T-cell (primary cell): ENCODE results near the gene VPS4B. TPM values are rescaled to one million over a fixed set of nuclear protein-coding genes. Genes with fewer than 3 reads are reported as not detected.

Experiments
- ATAC-seq, 4 experiments: fragments of 200-7000 bp in 3 of 4; fragments of 150-1000 bp in 1 of 4; cut with Tn5 transposase; replicated peaks in 1 of 4; 1 replicate in 3 of 4; 2 replicates in 1 of 4; pipeline ENCODE4 v1.10.0; 2021; ENCODE audit warnings: moderate library complexity in 3 of 4, mild to moderate bottlenecking in 2 of 4, moderate number of reproducible peaks in 1 of 4
- CTCF ChIA-PET, 2 donors: fragments of 300-600 bp; sonication (Branson Sonifier 250); formaldehyde crosslinking; loops; one replicate each; lab custom pipeline; 2022; ENCODE audit warnings: antibody characterized with exemption in 2 of 2; lab: Charles Lee
- POLR2A ChIA-PET, 2 donors: fragments of 300-600 bp; sonication (Branson Sonifier 250); formaldehyde crosslinking; loops; one replicate each; lab custom pipeline; 2022; ENCODE audit warnings: antibody characterized with exemption in 2 of 2; lab: Charles Lee
- DNase-seq, 35 experiments: peaks; one replicate each; pipeline versions ENCODE4 v3.0.0 to v3.0.0-alpha.2; 2013 to 2023
- H3K27ac ChIP-seq: one replicate; pipeline ENCODE4 v1.5.1; 2013; ENCODE audit warnings: low read length
- H3K27me3 ChIP-seq, 2 experiments: replicated peaks in 1 of 2; 1 replicate in 1 of 2; 2 replicates in 1 of 2; pipeline versions ENCODE4 v1.6.1 to v1.7.0; 2013; ENCODE audit warnings: low read length in 1 of 2, mixed read lengths in 1 of 2; ENCODE audit not compliant: control insufficient read depth in 2 of 2, insufficient read depth in 2 of 2; ENCODE audit errors: extremely low read depth in 1 of 2
- H3K36me3 ChIP-seq, 2 donors: 1 replicate in 1 of 2; 2 replicates in 1 of 2; pipeline versions ENCODE4 v1.6.1 to v1.7.0; 2013; ENCODE audit warnings: low read length in 1 of 2; ENCODE audit not compliant: control insufficient read depth in 2 of 2, insufficient read depth in 1 of 2; ENCODE audit errors: extremely low read depth in 1 of 2
- H3K4me1 ChIP-seq, 2 experiments: 1 replicate in 1 of 2; 2 replicates in 1 of 2; pipeline versions ENCODE4 v1.6.1 to v1.7.0; 2013; ENCODE audit warnings: low read length in 2 of 2, mixed read lengths in 1 of 2; ENCODE audit not compliant: insufficient read depth in 2 of 2, control insufficient read depth in 1 of 2; ENCODE audit errors: extremely low read depth in 1 of 2
- H3K4me3 ChIP-seq, 2 donors: 1 replicate in 1 of 2; 2 replicates in 1 of 2; pipeline versions ENCODE4 v1.5.1 to v1.7.0; 2013; ENCODE audit warnings: mild to moderate bottlenecking in 2 of 2, low read length in 1 of 2, moderate library complexity in 1 of 2; ENCODE audit not compliant: control insufficient read depth in 1 of 2; ENCODE audit errors: extremely low read depth in 1 of 2
- H3K9me3 ChIP-seq: 2 replicates; pipeline ENCODE4 v1.7.0; 2013
- H3K27ac Mint-ChIP-seq, 2 donors: one replicate each; pipeline ENCODE4 v1.8.0; 2020 to 2021; ENCODE audit warnings: mild to moderate bottlenecking in 2 of 2, mixed read lengths in 2 of 2
- H3K27me3 Mint-ChIP-seq, 2 donors: one replicate each; pipeline ENCODE4 v1.8.0; 2021 to 2022; ENCODE audit warnings: mixed read lengths in 2 of 2
- H3K36me3 Mint-ChIP-seq: one replicate; pipeline ENCODE4 v1.8.0; 2021; ENCODE audit warnings: mixed read lengths
- H3K4me1 Mint-ChIP-seq, 3 donors: one replicate each; pipeline ENCODE4 v1.8.0; 2020 to 2022; ENCODE audit warnings: mixed read lengths in 3 of 3, mild to moderate bottlenecking in 1 of 3
- H3K4me3 Mint-ChIP-seq, 3 donors: one replicate each; pipeline ENCODE4 v1.8.0; 2020 to 2022; ENCODE audit warnings: mild to moderate bottlenecking in 3 of 3, mixed read lengths in 3 of 3, moderate library complexity in 3 of 3
- H3K9me3 Mint-ChIP-seq, 3 donors: one replicate each; pipeline ENCODE4 v1.8.0; 2020 to 2022; ENCODE audit warnings: mixed read lengths in 3 of 3
- WGBS: methylation state at CpG from one replicate; pipeline ENCODE4 v1.1.5; 2013; ENCODE audit warnings: missing lambda C conversion rate; ENCODE audit not compliant: insufficient coverage; 5-methylcytosine and 5-hydroxymethylcytosine counted together
- total RNA-seq, 35 experiments: library from RNA in 6 of 35; stranded (reverse) in 6 of 35; fragments of 120-200 nt in 1 of 35; gene quantifications; one replicate each; pipeline versions ENCODE4 v1.2.1 to v1.2.4 and lab custom pipeline; 2013 to 2026

VPS4B gene
- total RNA-seq, 5 donors from 2014 or later (not counting 1 experiment from before 2014, with no cell fraction given) = 64.2 to 88.7 (median 77.6) TPM

DNA sequence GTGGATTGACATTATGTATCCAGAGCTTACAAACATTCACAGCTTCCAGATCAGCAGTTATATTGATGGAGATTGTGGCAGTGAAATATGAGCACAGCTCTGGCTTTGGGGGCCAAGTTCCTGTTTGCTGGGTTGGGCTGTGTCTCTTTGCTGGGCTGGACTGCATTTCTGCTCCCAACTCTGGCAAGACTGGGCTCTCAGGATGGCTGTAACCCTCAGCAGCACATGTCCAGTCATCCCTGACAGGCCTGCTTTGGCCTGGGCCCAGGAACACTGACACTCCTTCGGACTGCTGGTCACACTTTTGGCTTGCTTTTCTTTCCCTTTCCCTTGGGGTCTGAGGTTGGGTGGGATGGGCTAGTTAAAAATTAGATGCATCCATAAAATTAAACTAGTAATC lies 17.9 kb upstream of the VPS4B start:
- peaks cover 0 to 4% (median 4%) of the 10 kb centered on the region in 3 donors for H3K4me1 Mint-ChIP-seq
- H3K27ac Mint-ChIP-seq = no peak overlapping the region
- no peak for ATAC-seq
- Histone ChIP-seq H3K4me1 (no peaks in the 10 kb centered on the region), H3K4me3 (no peak overlapping the region), H3K9me3 (no peaks in the 10 kb centered on the region), H3K27ac (no peak overlapping the region), H3K36me3 (no peaks in the 10 kb centered on the region), H3K27me3 (peaks cover 0 to 9% of the 10 kb centered on the region in 2 experiments)
- no CpG with 5 or more reads among the region's 1 CpG for WGBS
- no peaks in the 10 kb centered on the region for H3K36me3 Mint-ChIP-seq
- peaks cover 7% of the 10 kb centered on the region in 2 donors for H3K27me3 Mint-ChIP-seq
- no peak for DNase-seq
- no peaks in the 10 kb centered on the region for H3K9me3 Mint-ChIP-seq
- no peak overlapping the region for H3K4me3 Mint-ChIP-seq
- CTCF ChIA-PET = interaction anchor here (1.1 to 5.4 kb wide), 5 partner anchors 99 to 430 kb away, joined by 3 to 53 read pairs (median 17); no protein-coding TSS in a partner anchor
- POLR2A ChIA-PET = no interaction called here

DNA sequence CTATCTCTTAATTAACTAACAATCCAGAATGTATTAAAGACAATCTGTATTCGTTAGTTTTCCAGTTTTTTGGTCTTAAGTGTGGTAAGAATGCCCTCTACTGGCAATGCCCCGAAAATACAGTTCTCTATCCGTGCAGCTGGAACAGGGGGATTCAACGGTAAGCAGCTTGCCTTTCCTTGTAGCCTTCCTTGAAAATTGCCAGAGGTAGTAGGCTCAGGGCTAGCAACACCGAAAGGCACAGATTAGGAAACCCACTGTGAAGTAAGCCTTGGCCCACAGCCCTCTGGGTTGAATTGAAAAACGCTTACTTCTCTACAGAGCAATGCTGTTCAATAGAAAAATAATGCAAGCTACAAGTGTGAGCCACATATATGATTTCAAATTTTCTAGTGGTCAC lies 17.1 kb upstream of the VPS4B start:
- Mint-ChIP-seq H3K27ac (no peak overlapping the region), H3K4me1 (peaks cover 0 to 4% (median 4%) of the 10 kb centered on the region in 3 donors), H3K27me3 (peaks cover 7% of the 10 kb centered on the region in 2 donors), H3K4me3 (no peak overlapping the region), H3K36me3 (no peaks in the 10 kb centered on the region), H3K9me3 (no peaks in the 10 kb centered on the region)
- ATAC-seq (peak; percentile 61 to 67 (median 64)), DNase-seq (peak in 30 of 35 experiments; percentile 3 to 77 (median 28))
- WGBS = 0% methylated on average over 2 of the region's 6 CpGs
- ChIA-PET CTCF (interaction anchor here (0.5 to 5.4 kb wide), 37 partner anchors 13 to 1018 kb away, joined by 3 to 53 read pairs (median 4); partner anchors contain the start of genes PHLPP1 (in 1 of the 2) and VPS4B (in 1 of the 2)), POLR2A (interaction anchor here (0.6 to 1.1 kb wide), 5 partner anchors 45 to 1253 kb away, joined by 3 to 5 read pairs (median 4); partner anchors contain the start of genes PIGN (in 1 of the 2) and RELCH (in 1 of the 2))
- H3K9me3 ChIP-seq = no peaks in the 10 kb centered on the region
- no peaks in the 10 kb centered on the region for H3K36me3 ChIP-seq
- H3K27me3 ChIP-seq = peaks cover 0 to 9% of the 10 kb centered on the region in 2 experiments
- H3K4me1 ChIP-seq = no peaks in the 10 kb centered on the region
- H3K4me3 ChIP-seq = no peak overlapping the region
- no peak overlapping the region for H3K27ac ChIP-seq

DNA sequence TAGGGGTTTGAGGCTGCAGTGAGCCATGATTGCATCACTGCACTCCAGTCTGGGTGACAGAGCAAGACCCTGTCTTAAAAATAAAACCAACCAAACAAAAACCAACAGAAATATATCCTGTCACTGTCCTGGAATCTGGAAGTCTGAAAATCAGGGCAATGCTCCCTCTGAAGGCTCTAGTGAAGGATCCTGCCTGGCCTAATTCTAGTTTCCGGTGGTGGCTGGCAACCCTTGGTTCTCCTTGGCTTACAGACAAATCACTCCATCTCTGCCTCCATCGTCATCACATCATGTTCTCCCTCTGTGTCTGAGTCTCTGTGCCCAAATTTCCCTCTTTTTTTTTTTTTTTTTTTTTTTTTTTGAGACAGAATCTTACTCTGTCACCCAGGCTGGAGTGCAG lies 15.9 kb upstream of the VPS4B start:
- Mint-ChIP-seq H3K4me1 (peaks cover 0 to 4% (median 4%) of the 10 kb centered on the region in 3 donors), H3K9me3 (no peaks in the 10 kb centered on the region), H3K27me3 (peaks cover 12 to 13% of the 10 kb centered on the region in 2 donors), H3K27ac (no peak overlapping the region), H3K36me3 (no peaks in the 10 kb centered on the region), H3K4me3 (no peak overlapping the region)
- no peaks in the 10 kb centered on the region for H3K9me3 ChIP-seq
- H3K4me3 ChIP-seq = no peak overlapping the region
- H3K4me1 ChIP-seq = no peaks in the 10 kb centered on the region
- 94% methylated on average over 2 of the region's 2 CpGs for WGBS
- H3K27me3 ChIP-seq = peaks cover 0 to 12% of the 10 kb centered on the region in 2 experiments
- DNase-seq = no peak
- H3K27ac ChIP-seq = no peak overlapping the region
- POLR2A ChIA-PET = interaction anchor here in 1 of 2 donors (0.6 kb wide), 1 partner anchor 74 kb away, joined by 3 read pairs; no protein-coding TSS in a partner anchor
- CTCF ChIA-PET = interaction anchor here (0.7 to 5.4 kb wide), 20 partner anchors 16 to 1099 kb away, joined by 3 to 53 read pairs (median 5); partner anchors contain the start of gene VPS4B (in 1 of the 2)
- H3K36me3 ChIP-seq = no peaks in the 10 kb centered on the region
- ATAC-seq = no peak

DNA sequence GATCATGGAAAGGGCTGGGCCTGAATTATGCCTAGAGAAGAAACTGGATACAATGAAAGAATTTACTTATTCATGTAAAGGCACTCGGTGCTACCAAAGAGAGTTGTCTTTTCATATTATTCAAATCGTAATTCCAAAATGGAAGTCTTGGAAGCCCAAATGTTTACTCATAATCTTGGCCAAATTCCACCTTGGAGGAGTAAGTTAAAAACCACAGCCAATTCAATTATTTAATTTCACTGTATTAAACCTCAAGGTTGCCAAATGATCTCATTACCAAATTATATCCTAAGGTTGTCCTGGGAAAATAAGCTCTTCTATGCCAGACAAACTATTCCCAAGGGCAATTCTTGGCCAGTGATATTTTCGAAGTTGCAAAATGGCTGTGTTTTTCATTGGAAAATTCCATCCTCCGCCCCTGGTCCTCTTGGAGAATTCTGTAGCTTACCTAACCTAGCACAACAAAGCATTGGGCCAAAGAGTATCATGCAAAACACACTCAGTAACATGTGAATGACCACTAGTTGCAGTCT lies 11.1 kb upstream of the VPS4B start:
- ChIA-PET POLR2A (no interaction called here), CTCF (interaction anchor here in 1 of 2 donors (1.7 kb wide), 1 partner anchor 9 kb away, joined by 5 read pairs; no protein-coding TSS in a partner anchor)
- Histone ChIP-seq H3K27ac (no peak overlapping the region), H3K4me3 (no peak overlapping the region), H3K36me3 (no peaks in the 10 kb centered on the region), H3K9me3 (no peaks in the 10 kb centered on the region), H3K27me3 (peaks cover 0 to 18% of the 10 kb centered on the region in 2 experiments), H3K4me1 (no peaks in the 10 kb centered on the region)
- DNase-seq = no peak
- Mint-ChIP-seq H3K4me1 (no peaks in the 10 kb centered on the region), H3K27me3 (peaks cover 25 to 33% of the 10 kb centered on the region in 2 donors), H3K27ac (no peak overlapping the region), H3K4me3 (no peak overlapping the region), H3K36me3 (no peaks in the 10 kb centered on the region), H3K9me3 (no peaks in the 10 kb centered on the region)
- no peak for ATAC-seq
- WGBS = 92% methylated on average over 2 of the region's 4 CpGs

DNA sequence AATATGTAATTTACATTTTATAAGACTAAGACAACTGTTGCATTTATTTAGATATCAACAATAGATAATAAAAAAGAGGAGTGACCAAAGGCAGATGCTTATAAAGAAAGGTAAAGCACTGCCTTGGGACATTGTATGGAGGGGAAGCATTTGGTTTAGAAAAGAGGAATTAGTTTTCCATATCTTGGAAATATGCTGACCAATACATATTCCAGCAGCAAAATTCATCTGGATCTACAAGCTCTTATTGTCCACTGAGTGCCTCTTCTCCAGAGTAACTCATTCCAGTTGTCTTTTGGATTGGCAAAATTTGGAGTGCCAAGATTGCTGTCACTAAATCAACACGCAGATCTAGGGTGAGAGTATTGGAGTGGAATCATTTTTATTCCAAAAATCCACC lies 8.9 kb upstream of the VPS4B start:
- no CpG with 5 or more reads among the region's 1 CpG for WGBS
- no peaks in the 10 kb centered on the region for H3K4me1 Mint-ChIP-seq
- POLR2A ChIA-PET = no interaction called here

DNA sequence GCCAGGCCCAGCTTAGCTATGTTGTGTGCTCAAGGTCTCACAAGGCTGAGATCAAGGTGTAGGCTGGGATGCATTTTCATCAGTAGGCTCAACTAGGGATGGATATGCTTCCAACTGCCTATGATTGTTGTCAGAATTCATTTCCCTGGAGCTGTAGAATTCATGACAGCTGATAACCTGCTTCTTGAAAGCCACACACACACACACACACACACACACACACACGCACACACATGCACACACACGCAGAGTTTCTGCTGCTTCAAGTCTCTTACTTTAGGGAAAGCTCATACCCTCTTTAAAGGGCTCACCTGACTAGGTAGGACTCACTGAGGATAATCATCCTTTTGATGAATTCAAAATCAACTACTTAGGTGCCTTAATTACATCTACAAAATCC lies 8.2 kb upstream of the VPS4B start:
- H3K4me1 Mint-ChIP-seq = no peaks in the 10 kb centered on the region
- peaks cover 26% of the 10 kb centered on the region in 2 donors for H3K27me3 Mint-ChIP-seq
- Histone ChIP-seq H3K4me1 (no peaks in the 10 kb centered on the region), H3K27ac (no peak overlapping the region), H3K27me3 (peaks cover 0 to 12% of the 10 kb centered on the region in 2 experiments), H3K9me3 (no peaks in the 10 kb centered on the region), H3K4me3 (no peak overlapping the region), H3K36me3 (no peaks in the 10 kb centered on the region)
- ChIA-PET CTCF (no interaction called here), POLR2A (no interaction called here)
- H3K36me3 Mint-ChIP-seq = no peaks in the 10 kb centered on the region
- H3K9me3 Mint-ChIP-seq = no peaks in the 10 kb centered on the region
- no peak for ATAC-seq
- DNase-seq = no peak
- WGBS = no CpG with 5 or more reads among the region's 2 CpGs
- no peak overlapping the region for H3K4me3 Mint-ChIP-seq
- H3K27ac Mint-ChIP-seq = no peak overlapping the region

More for the DNA sequence above, 8.9 kb upstream of the VPS4B start:
- no peak for DNase-seq
- no peak overlapping the region for H3K27ac Mint-ChIP-seq
- H3K4me3 ChIP-seq = no peak overlapping the region
- ATAC-seq = no peak
- no peaks in the 10 kb centered on the region for H3K36me3 ChIP-seq
- no peak overlapping the region for H3K4me3 Mint-ChIP-seq
- peaks cover 24 to 27% of the 10 kb centered on the region in 2 donors for H3K27me3 Mint-ChIP-seq
- no peaks in the 10 kb centered on the region for H3K36me3 Mint-ChIP-seq
- H3K27ac ChIP-seq = no peak overlapping the region
- peaks cover 0 to 12% of the 10 kb centered on the region in 2 experiments for H3K27me3 ChIP-seq
- H3K9me3 ChIP-seq = no peaks in the 10 kb centered on the region
- CTCF ChIA-PET = no interaction called here
- H3K4me1 ChIP-seq = no peaks in the 10 kb centered on the region
- no peaks in the 10 kb centered on the region for H3K9me3 Mint-ChIP-seq
